ENCODE measurements around the gene RAB4A. TPM values are rescaled to one million over a fixed set of nuclear protein-coding genes. Genes with fewer than 3 reads are reported as not detected.
A peak's percentile ranks its signal among the peaks of the same experiment; 100 is the strongest.

RAB4A gene
- total and polyA plus RNA-seq, 2 of the 13 experiments (the other 11 are each of a cell fraction or from before 2014, with no cell fraction given) = 56.0 to 80.1 TPM

- Histone ChIP-seq H3K27ac (ENCODE audit: extremely low read length, insufficient read depth, low read length) (no peak overlapping the region), H3K9me3 (ENCODE audit: low read length) (no peaks in the 10 kb centered on the region), H3K9ac (ENCODE audit: insufficient read depth, low read depth, low read length) (no peak overlapping the region), H2AFZ (ENCODE audit: low read length) (no peak overlapping the region), H3K4me2 (ENCODE audit: low read depth, low read length) (peak overlapping the region; percentile 44), H3K4me3 (replicated peaks in 1 of 3; ENCODE audit: insufficient read depth in 1 of 3, low read depth in 2 of 3, low read length in 3 of 3) (no peak overlapping the region), H3K27me3 (ENCODE audit: control insufficient read depth in 1 of 2, insufficient read depth in 2 of 2, low read length in 2 of 2) (no peaks in the 10 kb centered on the region), H4K20me1 (ENCODE audit: insufficient read depth, low read length) (no peaks in the 10 kb centered on the region), H3K79me2 (ENCODE audit: insufficient read depth, low read length) (peaks cover 67% of the 10 kb centered on the region), H3K36me3 (replicated peaks in 1 of 2; ENCODE audit: control insufficient read depth in 1 of 2, insufficient read depth in 2 of 2, low read length in 2 of 2) (peaks cover 1 to 16% of the 10 kb centered on the region in 2 experiments; a peak in 3 of 5 replicates), H3K4me1 (ENCODE audit: insufficient read depth, low read length) (peaks cover 48% of the 10 kb centered on the region)
- FAIRE-seq (no peak), DNase-seq (ENCODE audit: low spot score) (no peak), ATAC-seq (no peak)
- CTCF ChIA-PET (ENCODE audit: low intra/inter-chr PET ratio, low total read pairs) = no interaction called here
- WGBS (ENCODE audit: low lambda C conversion rate) = 95% methylated on average over 4 of the region's 4 CpGs
- BruUV-seq (replicated peaks) = no TSS peak
- in situ Hi-C loops (cut with HindIII; ENCODE audit: extremely low pct_ligation_motif_present, low pct_unique_long_range_greater_than_20kb) (no loop called here), intact Hi-C loops (cut with micrococcal nuclease; ENCODE audit: unreplicated experiment) (no loop called here)
- TF ChIP-seq ZNF510 (CRISPR knock-in tag; IDR thresholded peaks at IDR 0.05; ENCODE audit: low read depth) = no peak
- no peak for TF ChIP-seq E2F2 (CRISPR knock-in tag; IDR thresholded peaks at IDR 0.05; ENCODE audit: borderline replicate concordance)
- no peak for TF ChIP-seq ZFP41 (CRISPR knock-in tag; IDR thresholded peaks at IDR 0.05; ENCODE audit: borderline replicate concordance)
- no peak for TF ChIP-seq ZNF326 (CRISPR knock-in tag; IDR thresholded peaks at IDR 0.05; ENCODE audit: borderline replicate concordance)
- no peak for TF ChIP-seq TMF1 (CRISPR knock-in tag; IDR thresholded peaks at IDR 0.05; ENCODE audit: low read depth)
- no peak for TF ChIP-seq CREM (IDR thresholded peaks at IDR 0.05)
- TF ChIP-seq CREM (CRISPR knock-in tag; IDR thresholded peaks at IDR 0.05) = no peak
- no peak for TF ChIP-seq ZSCAN20 (CRISPR knock-in tag; IDR thresholded peaks at IDR 0.05; ENCODE audit: borderline replicate concordance)
- TF ChIP-seq ZNF280D (CRISPR knock-in tag; IDR thresholded peaks at IDR 0.05) = no peak
- TF ChIP-seq ZNF546 (CRISPR knock-in tag; conservative IDR thresholded peaks at IDR 0.05) = no peak
- TF ChIP-seq ZNF383 (CRISPR knock-in tag; IDR thresholded peaks at IDR 0.05; ENCODE audit: borderline replicate concordance) = no peak
- TF ChIP-seq SKI (IDR thresholded peaks at IDR 0.05; ENCODE audit: partially characterized antibody) = no peak
- POLR2A ChIA-PET = no interaction called here
These were observed 68.2 kb downstream of the RAB4A start for GRCh38 chr1:229339086-229339485.

Data from HepG2 (cell line).